Activated T-helper 9 cell treated with anti-CD3 and anti-CD28 coated beads, Interleukin-2, amount 50 U/mL, for 16 hours (primary cell): Measurements from ENCODE around the gene SAP130.
"Not testable (repeated sequence)": the region's sequence is repeated elsewhere in the genome, so short reads cannot be mapped to it uniquely, and the experiment has no call there.

Source experiments
- DNase-seq: peaks from one replicate; pipeline ENCODE4 v3.0.0-alpha.2; 2020; ENCODE audit warnings: low read depth

The SAP130 gene

DNA sequence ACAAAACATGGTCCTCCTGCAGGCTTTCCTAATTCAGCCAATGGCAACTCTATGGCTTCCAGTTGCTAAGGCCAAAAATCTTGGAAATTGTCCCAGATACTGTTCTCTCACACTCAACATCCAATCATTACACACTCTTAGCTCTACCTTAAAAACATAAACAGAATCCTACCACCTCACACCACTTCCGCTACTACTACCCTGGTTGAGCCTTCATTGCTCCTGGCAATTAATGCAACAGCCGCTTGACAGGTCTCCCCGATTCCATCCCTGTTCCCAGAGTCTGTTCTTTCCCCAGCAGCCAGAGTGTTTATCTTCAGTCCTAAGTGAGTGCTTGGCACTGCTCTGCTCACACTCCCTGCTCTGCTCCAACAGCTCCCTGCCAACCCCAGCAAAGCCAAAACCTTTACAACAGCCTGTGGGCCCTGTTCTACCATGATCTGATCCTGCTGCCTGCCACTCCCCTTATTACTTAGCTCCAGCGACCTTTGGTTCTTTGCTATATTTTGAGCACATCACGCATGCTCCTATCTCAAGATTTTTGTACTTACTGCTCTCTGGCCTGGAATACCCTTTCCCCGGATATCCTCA is 74.6 kb downstream of the SAP130 start:
- DNase-seq: no peak

DNA sequence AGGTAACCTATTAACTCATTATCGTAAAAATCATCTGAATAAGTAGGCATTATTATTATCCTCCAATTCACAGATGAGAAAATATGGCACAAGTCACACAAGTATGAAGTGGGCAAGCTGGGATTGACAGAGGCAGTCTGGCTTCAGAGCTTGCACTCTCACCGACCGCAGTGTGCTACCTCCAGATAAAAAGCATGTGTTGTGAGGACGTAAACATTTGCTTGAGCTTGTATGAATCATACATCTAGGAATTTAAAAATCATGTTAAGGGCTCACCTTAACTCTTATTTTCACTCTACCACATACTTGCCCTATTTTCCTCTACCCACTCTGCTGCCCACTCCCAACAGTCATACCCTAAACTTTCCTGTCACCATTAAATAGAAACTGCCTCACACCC is 76.8 kb downstream of the SAP130 start:
- no peak for DNase-seq

DNA sequence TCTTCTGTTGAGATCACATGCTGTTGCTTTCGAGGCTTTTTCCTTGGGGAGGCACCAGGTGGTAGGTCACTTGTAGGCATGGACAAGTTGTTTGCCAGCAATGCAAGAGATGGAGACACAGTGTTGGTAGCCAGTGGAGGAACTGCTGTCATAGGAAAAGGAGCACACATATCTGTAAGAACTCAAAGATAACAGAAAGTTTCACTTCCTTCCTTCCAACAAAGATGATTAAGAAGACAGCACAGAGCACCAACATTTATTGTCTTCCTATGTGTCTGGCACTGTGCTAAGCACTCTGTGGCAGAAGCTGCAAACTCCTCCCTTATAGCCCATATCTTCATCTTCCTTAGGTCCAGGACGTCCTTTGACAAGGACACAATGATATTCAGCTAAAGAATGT is 77.6 kb downstream of the SAP130 start:
- DNase-seq: no peak

DNA sequence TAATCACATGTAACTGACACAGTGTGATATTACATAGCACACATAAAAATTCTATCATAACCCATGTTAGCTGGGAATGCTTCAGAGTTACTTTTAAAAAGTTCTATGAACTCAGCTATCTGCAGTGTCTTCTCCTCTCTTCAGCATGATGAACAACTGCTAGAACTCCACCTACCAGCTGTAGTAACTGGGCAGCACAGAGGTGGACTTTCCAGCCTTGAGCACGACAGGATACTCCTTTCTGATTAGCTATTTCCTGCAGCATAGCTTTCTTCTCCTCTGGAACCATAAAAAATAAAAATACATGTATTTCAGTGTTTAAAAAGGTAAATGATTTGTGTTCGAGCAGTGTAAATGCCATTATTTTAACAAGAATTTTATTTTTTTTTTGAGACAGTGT is 82.6 kb downstream of the SAP130 start:
- DNase-seq: no peak

DNA sequence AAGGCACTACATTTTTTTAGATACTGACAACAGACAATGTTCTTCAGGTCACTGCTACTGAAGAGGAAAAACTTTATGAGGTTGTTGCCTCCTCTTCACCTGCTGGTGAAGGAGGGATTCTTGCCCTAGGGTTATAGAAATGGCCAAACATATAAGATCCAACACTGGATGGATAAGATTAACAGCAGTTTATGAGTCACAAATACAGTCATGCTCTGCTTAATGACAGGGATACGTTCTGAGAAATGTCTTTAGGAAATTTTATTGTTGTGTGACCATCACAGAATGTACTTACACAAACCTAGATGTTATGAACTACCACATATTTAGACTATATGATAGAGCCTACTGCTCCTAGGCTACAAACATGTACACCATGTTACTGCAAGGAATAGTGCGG is 84.7 kb downstream of the SAP130 start:
- DNase-seq: no peak

DNA sequence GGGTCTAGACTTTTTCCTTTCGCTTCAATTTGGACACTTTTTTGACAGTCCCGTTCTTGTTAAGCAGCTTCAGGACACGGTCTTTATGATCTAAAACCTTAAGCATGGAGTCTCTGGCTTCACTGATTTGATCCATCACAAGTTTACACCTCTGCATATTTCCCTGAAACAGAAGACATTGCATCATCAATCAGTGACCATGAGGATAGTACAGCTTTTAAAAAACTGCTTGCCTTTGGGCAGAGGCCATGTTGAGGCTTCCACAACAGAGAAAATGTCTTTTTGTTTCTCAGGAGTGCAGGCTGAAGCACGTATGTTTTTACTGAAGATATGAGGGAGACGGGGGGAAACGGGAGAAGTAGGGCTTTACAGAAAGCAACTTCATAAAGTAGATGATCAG is 85.9 kb downstream of the SAP130 start:
- no peak for DNase-seq

DNA sequence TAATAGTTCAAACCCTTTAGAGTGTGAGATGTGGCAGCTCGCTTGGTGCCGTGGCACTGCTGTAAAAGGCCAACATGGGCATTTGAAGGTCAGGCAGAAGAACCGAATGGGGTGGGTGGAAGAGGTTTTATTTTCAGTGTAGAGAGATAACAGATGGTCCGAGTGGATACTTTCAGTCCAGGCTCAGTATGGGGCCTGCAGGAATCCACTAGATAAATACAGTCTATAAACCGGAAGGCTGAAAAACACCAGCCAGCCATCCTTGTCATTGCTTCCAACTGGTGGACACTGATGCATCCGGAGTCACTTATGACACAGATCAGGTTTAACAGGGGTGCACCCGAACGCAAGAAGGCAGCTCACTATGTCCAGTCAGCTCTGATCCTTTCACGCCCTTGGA is 86.4 kb downstream of the SAP130 start:
- DNase-seq: no peak

DNA sequence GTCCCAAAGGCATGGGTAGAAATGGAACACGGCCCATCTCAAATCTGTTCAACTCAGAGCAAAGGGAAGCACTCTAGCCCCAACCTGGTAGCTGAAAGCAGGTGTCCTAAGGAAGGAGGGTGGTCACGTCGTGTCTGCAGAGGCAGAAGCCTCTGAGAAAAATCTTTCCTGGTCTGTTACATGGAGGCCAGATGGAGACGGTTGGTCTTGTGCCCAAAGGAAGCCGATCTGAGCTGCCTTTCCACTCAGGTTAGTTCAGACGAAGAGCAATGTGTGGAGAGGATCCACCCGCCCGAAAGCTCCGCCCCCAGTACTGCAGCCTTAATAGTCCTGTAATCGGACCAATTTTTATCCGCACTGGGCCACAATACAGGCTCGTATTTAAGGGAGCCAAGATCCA is 87.2 kb downstream of the SAP130 start:
- no peak for DNase-seq

DNA sequence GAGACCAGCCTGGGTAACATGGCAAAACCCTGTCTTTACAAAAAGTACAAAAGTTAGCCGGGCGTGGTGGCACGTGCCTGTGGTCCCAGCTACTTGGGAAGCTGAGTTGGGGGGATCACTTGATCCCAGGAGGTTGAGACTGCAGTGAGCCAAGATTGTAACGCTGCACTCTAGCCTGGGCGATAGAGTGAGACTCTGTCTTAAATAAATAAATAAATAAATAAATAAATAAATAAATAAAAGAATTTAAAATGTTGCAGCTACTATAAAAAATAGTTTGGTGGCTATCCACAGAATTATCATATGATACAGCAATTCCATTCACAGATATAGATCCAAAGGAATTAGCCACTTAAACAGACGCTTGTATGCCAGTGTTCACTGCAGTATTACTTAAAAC is 92.5 kb downstream of the SAP130 start:
- no peak for DNase-seq

DNA sequence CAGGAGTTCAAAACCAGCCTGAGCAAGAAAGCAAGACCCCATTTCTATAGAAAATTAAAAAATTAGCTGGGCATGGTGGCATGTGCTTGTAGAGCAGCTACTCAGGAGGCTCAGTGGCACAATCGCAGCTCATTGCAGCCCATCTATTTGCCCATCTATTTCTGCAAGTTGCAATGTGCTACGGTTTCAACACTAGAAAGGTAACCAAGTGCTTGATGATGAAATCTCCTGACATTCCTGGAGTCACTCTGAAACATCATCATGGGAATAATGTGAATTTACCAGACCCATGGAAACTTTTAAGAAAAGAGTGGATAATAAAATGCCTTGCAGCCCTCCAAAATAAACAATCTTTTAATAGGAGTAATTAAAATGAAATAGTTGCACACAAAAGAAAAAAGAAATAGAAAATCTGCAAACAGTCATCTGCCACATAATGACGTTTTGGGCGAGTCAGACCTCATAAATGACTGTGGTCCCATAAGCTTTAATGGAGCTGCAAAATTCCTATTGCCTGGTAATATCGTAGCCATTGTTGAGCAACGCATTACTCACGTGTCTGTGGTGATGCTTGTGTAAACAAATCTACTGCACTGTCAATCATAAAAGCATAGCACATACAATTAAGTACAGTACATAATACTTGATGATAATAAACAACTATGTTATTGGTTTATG is 95.5 kb downstream of the SAP130 start:
- no peak for DNase-seq

DNA sequence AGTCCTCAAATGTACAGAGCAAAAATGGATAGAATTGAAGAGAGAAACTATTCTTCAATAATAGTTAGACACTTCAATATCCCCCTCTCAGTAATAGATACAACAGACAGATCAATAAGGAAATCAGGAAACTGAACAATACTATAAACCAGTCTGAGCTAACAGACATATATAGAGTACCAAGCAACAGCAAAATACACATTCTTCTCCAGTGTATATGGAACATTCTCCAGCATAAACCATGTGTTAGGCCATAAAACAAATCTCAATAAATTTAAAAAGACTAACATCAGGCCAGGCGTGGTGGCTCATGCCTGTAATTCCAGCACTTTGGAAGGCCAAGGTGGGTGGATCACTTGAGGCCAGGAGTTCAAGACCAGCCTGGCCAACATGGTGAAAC is 98.4 kb downstream of the SAP130 start:
- DNase-seq: no peak

DNA sequence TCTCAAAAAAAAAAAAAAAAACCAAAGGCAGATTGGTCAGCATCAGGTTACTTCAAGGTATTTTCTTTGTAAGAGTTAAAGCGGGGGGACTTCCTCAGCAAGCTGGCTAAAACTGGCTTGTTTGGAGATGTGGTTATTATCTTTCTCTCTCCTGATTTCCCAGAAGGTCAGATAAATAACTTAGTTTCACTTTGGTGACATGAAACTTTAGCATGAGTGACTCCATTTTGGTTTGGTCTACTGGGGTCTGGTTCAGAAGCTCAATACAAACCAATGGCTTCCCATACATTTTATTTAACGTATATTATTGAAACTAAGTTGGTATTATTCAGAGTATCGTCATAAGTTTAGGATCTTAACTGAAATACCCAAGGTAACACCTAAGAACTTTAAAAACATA is 100.5 kb downstream of the SAP130 start:
- DNase-seq: no peak

DNA sequence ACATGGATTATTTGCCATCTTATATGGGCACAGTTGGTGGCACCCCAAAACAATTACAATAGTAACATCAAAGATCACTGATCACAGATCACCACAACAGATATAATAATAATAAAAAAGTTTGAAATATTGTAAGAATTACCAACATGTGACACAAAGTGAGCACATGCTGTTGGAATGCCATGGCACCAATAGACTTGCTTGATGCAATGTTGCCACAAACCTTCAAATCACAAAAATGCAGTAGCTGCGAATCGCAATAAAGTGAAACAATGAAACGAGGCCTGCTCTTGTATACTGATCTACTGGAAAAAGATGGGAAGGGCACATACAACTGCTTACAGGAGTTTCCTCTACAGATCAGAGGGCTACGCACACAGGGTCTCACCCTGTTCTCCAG is 109.9 kb downstream of the SAP130 start:
- no peak for DNase-seq

DNA sequence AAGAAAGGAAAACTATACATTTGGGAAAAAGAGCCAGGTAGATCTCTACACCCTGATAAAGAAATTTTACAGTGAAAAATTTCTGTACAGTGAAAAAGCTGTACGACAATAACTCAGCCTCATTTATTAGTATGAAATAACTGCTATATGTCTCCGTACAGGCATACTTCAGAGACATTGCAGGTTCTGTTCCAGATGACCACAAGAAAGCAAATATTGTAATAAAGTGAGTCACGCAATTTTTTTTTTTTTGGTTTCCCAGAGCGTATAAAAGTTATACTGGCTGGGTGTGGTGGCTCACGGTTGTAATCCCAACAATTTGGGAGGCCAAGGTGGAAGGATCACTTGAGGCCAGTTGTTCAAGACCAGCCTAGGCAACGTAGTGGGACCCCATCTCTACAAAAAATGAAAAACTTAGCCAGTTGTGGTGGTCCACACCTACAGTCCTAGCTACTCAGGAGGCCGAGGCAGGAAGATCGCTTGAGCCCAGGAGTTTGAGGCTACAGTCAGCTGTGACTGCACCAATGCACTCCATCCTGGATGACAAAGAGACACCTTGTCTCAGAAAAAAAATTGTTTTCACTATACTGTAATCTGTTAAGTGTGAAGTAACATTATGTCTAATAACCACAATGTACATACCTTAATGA is 113.9 kb downstream of the SAP130 start:
- DNase-seq: no peak

DNA sequence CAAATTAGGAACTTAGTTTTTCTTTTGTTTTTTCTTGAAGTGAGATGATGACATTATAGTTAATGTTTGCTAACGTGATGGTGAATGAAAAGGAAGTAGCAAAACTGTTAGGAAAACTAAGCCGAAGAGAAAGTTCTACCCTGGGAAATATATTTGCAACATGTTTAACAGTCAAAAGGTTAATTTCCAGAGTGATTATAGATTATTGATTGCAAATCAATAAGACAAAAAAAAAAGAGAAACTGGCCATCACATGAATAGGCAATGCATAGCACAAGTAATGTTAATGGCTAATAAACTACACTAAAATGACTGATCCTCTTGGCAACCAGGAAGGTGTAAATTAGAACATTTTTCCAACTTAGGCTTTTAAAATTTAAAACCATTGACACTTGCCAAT is 116.1 kb downstream of the SAP130 start:
- no peak for DNase-seq

DNA sequence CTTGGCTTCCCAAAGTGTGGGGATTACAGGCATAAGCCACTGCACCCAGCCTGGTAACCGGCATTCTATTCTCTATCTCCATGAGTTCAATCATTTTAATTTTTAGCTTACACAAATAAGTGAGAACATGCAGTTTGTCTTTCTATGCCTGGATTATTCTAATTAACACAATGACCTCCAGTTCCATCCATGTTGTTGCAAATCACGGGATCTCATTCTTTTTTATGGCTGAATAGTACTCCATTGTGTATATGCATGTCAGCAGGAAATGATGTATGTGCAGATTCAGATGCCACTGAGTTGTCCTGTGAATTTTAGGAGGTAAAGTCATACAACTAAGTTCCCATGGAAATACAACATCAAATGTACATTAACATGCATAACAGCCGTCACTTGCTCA is 117.4 kb downstream of the SAP130 start:
- DNase-seq: no peak

DNA sequence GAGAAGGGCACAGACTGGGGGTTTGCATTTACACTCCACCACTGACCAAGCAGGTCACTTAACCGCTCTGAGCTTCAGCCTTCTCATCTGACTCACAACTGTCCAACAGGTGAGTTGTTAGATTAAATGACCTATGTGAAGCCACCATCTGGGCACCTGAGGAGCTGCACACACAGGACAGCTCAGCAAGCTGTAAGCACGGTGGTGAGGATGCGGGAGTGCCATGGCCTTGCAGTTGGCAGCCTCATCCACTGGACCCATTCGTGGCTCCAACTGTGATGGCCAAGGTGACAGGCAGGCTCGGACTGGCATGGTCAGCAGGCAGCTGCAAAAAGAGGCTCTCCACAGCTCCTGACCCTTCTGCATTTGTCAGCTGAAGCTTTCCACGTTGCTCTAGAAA is 118.8 kb downstream of the SAP130 start:
- no peak for DNase-seq

DNA sequence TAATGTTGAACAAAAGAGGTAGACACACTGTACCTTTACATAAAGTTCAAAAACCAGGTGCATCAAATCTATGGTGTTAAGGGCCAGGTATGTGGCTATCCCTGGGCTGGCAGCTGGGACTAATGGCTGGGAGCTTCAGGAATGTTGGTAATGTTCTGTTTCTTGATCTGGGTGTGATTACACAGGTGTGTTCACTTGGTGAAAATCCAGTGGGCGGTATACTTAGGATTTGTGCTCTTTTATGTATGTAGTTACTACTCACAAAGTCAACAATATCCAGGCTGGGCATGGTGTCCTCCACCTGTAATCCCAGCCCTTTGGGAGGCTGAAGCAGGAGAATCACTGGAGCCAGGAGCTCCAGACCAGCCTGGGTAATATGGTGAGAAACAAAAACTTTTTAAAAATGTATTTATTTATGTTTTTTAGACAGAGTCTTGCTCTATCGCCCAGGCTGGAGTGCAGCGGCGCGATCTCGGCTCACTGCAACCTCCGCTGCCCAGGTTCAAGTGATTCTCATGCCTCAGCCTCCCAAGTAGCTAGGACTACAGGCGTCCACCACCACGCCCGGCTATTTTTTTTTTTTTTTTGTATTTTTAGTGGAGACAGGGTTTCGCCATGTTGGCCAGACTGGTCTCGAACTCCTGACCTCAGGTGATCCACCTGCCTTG is 120.0 kb downstream of the SAP130 start:
- DNase-seq: not testable (repeated sequence)

DNA sequence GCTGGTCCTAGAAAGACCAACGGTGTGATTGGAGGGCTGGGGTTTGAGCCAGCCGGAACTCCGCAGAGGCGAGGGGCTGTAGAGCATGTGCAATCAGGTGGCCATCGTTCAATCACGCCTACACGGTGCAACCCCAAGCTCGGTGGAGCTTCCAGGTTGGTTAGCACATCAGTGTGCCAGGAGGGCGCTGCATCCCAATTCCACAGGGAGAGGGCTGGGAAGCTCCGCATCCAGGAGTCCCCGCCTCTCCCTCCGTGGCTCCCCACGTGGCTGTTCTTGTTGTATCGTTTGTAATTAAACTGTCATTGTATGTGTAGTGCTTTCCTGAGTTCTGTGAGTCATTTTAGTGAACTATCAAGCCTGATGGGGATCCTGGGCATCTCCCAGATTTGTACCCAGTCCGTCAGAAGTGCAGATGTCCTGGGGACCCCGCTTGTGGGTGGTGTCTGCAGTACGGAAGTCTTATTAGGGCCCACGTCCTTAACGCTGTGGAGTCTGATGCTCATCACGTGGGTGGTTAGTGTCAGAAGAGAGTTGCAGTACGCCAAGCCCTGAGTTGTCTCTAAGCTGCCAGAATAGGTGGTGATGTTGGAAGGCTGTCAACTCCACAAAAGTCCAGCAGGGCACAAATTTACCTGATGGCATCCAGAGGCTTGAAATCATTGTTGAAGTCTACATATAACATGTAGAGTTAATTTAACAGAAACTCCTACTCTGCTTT is 121.5 kb downstream of the SAP130 start:
- DNase-seq: no peak

DNA sequence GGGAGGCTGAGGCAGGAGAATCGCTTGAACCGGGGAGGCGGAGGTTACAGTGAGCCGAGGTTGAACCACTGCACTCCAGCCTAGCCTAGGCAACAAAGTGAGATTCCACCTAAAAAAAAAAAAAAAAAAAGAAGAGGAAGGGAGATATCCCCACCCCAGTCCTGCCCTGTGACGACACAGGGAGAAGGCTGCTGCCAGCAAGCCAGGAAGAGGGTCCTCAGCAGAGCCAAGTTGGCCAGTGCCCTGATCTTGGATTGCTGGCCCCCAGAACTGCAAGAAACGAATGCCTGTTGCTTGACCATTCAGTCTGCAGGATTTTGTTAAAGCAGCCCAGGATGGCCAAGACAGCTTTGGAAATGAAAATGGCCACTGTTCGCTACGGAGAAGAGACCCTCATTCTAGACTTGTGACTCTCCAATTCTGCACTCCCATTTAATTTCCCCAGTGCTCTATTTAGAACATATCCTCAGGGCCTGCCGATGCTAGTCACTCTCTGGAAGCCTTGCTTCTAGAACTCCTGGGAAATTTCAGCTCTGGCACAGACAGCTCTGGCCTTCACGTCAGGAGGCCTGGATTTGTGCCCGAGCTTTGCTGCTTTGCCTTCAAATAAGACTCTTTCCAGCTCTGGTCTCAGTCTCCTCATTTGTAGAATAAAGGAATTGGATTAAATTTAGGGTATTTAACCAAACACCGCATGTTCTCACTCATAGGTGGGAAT is 126.4 kb downstream of the SAP130 start:
- no peak for DNase-seq

DNA sequence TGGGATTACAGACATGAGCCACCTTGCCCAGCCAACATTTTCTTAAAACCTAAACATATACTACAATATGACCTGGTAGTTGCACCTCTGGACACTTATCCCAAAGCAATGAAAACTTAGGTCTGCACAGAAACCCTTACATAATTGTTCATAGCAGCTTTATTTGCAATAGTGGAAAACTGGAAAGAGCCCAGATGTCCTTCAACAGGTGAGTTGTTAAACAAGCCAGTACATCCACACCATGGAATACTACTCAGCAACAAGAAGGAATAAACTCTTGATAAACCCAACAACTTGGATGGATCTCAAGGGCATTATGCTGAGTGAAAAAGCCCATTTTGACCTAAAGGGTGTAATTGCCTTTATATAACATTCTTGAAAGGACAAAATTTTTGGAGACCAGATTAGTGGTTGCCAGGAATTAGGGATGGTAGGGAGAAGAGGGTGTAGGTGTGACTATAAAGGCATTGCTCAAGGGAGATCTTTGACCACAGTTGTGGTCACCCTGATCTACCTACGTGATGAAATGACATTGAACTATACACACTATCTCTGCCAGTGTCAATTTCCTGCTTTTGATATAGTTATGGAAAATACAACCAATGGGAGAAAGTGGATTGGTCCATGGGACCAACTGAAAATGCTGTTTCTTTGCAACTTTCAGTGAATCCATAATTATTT is 130.2 kb downstream of the SAP130 start:
- DNase-seq: no peak
